Breast epithelium (tissue), 4 donors: ENCODE results near the gene ANGPTL5. TPM values are rescaled to one million over a fixed set of nuclear protein-coding genes. Genes with fewer than 3 reads are reported as not detected.

ENCODE experiments used
- DNase-seq, 2 donors: peaks; one replicate each; pipeline ENCODE4 v3.0.0-alpha.2; 2019; ENCODE audit warnings: low spot score in 2 of 2
- H3K27ac ChIP-seq, 2 donors: fragments of 200-600 bp; sonication (generic) in 1 of 2; one replicate each; pipeline ENCODE4 v1.5.1; 2016 to 2019; ENCODE audit warnings: mild to moderate bottlenecking in 1 of 2
- H3K27me3 ChIP-seq, 2 donors: fragments of 200-600 bp; sonication (generic) in 1 of 2; one replicate each; pipeline versions ENCODE4 v1.5.1 to v1.6.0; 2017 to 2019; ENCODE audit warnings: control low read depth in 1 of 2, mild to moderate bottlenecking in 1 of 2
- H3K36me3 ChIP-seq: fragments of 200-600 bp; one replicate; pipeline ENCODE4 v1.5.1; 2019
- H3K4me1 ChIP-seq, 2 donors: fragments of 200-600 bp; sonication (generic); one replicate each; pipeline ENCODE4 v1.5.1; 2016 to 2019; ENCODE audit warnings: control low read depth in 1 of 2
- H3K4me3 ChIP-seq, 3 donors: fragments of 200-600 bp; sonication (generic); 1 replicate in 2 of 3; 2 replicates in 1 of 3; pipeline ENCODE4 v1.5.1; 2016 to 2019; ENCODE audit warnings: mild to moderate bottlenecking in 3 of 3, moderate library complexity in 2 of 3
- H3K9me3 ChIP-seq, 2 donors: fragments of 200-600 bp; sonication (generic) in 1 of 2; one replicate each; pipeline ENCODE4 v1.5.1; 2016 to 2019; ENCODE audit warnings: control low read depth in 1 of 2
- CTCF ChIP-seq, 3 donors: fragments of 450-650 bp; IDR thresholded peaks; one replicate each; pipeline ENCODE4 v1.5.1; 2016 to 2017; ENCODE audit warnings: antibody characterized with exemption in 3 of 3, mild to moderate bottlenecking in 3 of 3, moderate library complexity in 3 of 3
- POLR2A ChIP-seq: fragments of 450-650 bp; IDR thresholded peaks from one replicate; pipeline ENCODE4 v1.6.1; 2016; ENCODE audit warnings: antibody characterized with exemption, mild to moderate bottlenecking, moderate library complexity
- POLR2AphosphoS5 ChIP-seq, 3 donors: sonication (generic); formaldehyde crosslinking; IDR thresholded peaks; one replicate each; pipeline ENCODE4 v1.6.1; 2017; ENCODE audit warnings: antibody characterized with exemption in 3 of 3
- intact Hi-C: fragments of 100-400 bp; cut with DNase I; formaldehyde crosslinking; loops from one replicate; pipeline ENCODE4 v1.15.1; 2023; ENCODE audit warnings: low total_unique reads
- total RNA-seq, 3 donors: library from RNA; depleted of rRNA; stranded (reverse); fragments of >200 nt; gene quantifications; one replicate each; pipeline ENCODE4 v1.1.0, GENCODE V29; 2016

The ANGPTL5 gene
- total RNA-seq, 3 donors from 2014 or later = 0.33 to 5.6 TPM; not detected in 1

GRCh38 chr11:101914738-101915426 is 1.4 kb downstream of the ANGPTL5 start, which contains the start of gene CEP126:
CEP126 (plus strand) TSS chr11:101915010; CDS start chr11:101915285, 275 bp downstream.
- peak; percentile 88 to 92 for DNase-seq
- peak in 1 of 3 donors; percentile 32 for TF ChIP-seq CTCF (IDR thresholded peaks at IDR 0.05)
- peak; percentile 62 to 80 (median 77) for TF ChIP-seq POLR2AphosphoS5 (IDR thresholded peaks at IDR 0.05)
- TF ChIP-seq POLR2A = peak; percentile 34
- intact Hi-C loops = no loop called here
- Histone ChIP-seq H3K4me3 (peak within 1 kb of the TSS; percentile 55 to 85 (median 72)), H3K27ac (peak within 1 kb of the TSS; percentile 92 to 94), H3K9me3 (no peaks in the 10 kb centered on the region), H3K36me3 (no peaks in the 10 kb centered on the region), H3K27me3 (no peaks in the 10 kb centered on the region), H3K4me1 (no peaks in the 10 kb centered on the region)

- Histone ChIP-seq H3K36me3 (no peaks in the 10 kb centered on the region), H3K9me3 (no peaks in the 10 kb centered on the region), H3K4me1 (no peaks in the 10 kb centered on the region), H3K4me3 (peak overlapping the region; percentile 55 to 85 (median 72)), H3K27ac (peak overlapping the region; percentile 92 to 94), H3K27me3 (no peaks in the 10 kb centered on the region)
- DNase-seq = no peak
- intact Hi-C loops = no loop called here
- TF ChIP-seq POLR2A (no peak), CTCF (IDR thresholded peaks at IDR 0.05) (no peak), POLR2AphosphoS5 (IDR thresholded peaks at IDR 0.05) (no peak)
These were observed 2.0 kb downstream of the ANGPTL5 start for GRCh38 chr11:101914341-101914737.

GRCh38 chr11:101913656-101914055 is 2.7 kb downstream of the ANGPTL5 start:
- Histone ChIP-seq H3K27me3 (no peaks in the 10 kb centered on the region), H3K4me1 (no peaks in the 10 kb centered on the region), H3K27ac (no peak overlapping the region), H3K4me3 (no peak overlapping the region), H3K36me3 (no peaks in the 10 kb centered on the region), H3K9me3 (no peaks in the 10 kb centered on the region)
- no peak for DNase-seq
- TF ChIP-seq POLR2A (no peak), POLR2AphosphoS5 (IDR thresholded peaks at IDR 0.05) (no peak)
- intact Hi-C loops = no loop called here

GRCh38 chr11:101912823-101913284 is 3.5 kb downstream of the ANGPTL5 start:
- Histone ChIP-seq H3K9me3 (no peaks in the 10 kb centered on the region), H3K27me3 (no peaks in the 10 kb centered on the region), H3K27ac (no peak overlapping the region), H3K4me1 (no peaks in the 10 kb centered on the region), H3K4me3 (no peak overlapping the region), H3K36me3 (no peaks in the 10 kb centered on the region)
- no peak for TF ChIP-seq POLR2AphosphoS5 (IDR thresholded peaks at IDR 0.05)
- no peak for TF ChIP-seq CTCF (IDR thresholded peaks at IDR 0.05)
- TF ChIP-seq POLR2A = no peak
- intact Hi-C loops = no loop called here
- no peak for DNase-seq

GRCh38 chr11:101909087-101909486 is 7.2 kb downstream of the ANGPTL5 start:
- intact Hi-C loops = no loop called here
- no peaks in the 10 kb centered on the region for H3K9me3 ChIP-seq
- no peaks in the 10 kb centered on the region for H3K4me1 ChIP-seq
- no peak overlapping the region for H3K27ac ChIP-seq
- TF ChIP-seq POLR2A (no peak), CTCF (IDR thresholded peaks at IDR 0.05) (no peak), POLR2AphosphoS5 (IDR thresholded peaks at IDR 0.05) (no peak)
- no peak overlapping the region for H3K4me3 ChIP-seq
- no peak for DNase-seq
- H3K36me3 ChIP-seq = no peaks in the 10 kb centered on the region
- no peaks in the 10 kb centered on the region for H3K27me3 ChIP-seq
